Measurements from ENCODE around the gene ABHD14A. TPM values are rescaled to one million over a fixed set of nuclear protein-coding genes. Genes with fewer than 3 reads are reported as not detected.
"Not testable (repeated sequence)": the region's sequence is repeated elsewhere in the genome, so short reads cannot be mapped to it uniquely, and the experiment has no call there.

Gene ABHD14A
- polyA plus RNA-seq, 1 donor, result 16.1 TPM

DNA sequence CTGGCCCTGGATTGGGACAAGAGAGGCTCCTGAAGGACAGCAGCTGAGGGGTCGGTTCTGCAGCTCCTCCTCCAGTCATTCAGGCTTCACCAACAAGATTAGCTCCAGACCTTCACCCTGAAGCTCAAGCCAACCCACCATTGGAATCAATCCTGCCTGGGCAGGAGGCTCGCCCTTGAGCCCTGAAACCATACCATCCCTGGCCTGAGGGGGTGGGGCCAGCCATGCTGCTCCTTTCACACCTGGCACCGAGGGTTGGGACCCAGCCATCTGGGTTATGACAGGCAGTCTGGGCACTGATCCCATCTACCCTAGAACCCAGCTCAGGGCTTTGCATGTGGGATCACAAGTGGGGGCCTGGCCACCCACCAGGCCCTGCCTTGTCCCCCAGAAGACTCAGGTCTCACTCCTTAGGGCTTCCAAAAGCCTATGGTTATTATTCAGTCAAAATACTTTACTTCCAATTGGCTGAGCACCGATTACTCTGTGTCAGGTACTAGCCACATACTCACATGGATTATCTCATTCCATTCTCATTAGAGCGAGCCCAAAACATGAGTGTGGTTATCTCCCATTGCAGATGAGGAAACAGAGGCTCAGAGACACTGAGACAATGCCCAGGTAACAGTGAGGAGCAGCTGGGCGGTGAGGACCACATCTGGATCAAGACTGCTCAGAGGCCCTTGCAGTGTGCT, 4.1 kb upstream of the ABHD14A start:
- DNase-seq (ENCODE audit: low read depth), result no peak

GRCh38 chr3:51971350-51971749, 3.5 kb upstream of the ABHD14A start:
- no peak for DNase-seq (ENCODE audit: low read depth)

DNA sequence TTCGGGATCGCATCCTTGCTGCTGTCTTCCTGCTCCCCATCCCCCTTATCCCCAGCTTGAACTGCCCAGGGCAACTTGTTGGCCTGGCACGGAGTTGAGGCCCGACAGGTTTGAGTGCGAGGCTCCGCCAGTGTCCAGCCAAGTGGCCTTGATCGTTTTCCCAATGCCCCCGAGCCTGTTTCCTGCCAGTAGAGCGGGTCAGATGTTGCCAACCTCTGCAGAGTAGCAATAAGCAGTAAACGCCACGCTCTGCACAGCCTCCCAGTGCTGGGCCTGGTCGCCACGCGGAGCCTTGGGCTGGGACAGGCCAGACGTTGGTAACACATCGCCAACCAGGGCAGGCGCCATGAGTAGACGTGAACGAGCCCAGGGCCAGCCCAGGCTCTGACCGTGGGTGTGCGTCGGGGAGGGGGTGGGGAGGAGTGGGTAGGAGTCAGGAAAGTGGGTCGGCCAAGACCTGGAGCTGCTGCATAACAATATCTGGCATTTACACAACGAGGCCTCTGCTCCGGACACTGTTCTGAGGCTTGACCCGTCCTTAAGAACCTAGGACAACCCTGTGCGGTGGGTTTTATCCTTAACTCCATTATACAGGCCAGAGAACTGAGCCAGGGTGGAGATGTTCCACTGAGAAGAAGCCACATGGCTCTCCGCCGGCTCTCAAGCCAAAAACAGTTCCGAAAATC, 444 bp upstream of the ABHD14A start:
- DNase-seq (ENCODE audit: low read depth), result no peak

GRCh38 chr3:51975852-51976549, 1.1 kb downstream of the ABHD14A start:
- no peak for DNase-seq (ENCODE audit: low read depth)

DNA sequence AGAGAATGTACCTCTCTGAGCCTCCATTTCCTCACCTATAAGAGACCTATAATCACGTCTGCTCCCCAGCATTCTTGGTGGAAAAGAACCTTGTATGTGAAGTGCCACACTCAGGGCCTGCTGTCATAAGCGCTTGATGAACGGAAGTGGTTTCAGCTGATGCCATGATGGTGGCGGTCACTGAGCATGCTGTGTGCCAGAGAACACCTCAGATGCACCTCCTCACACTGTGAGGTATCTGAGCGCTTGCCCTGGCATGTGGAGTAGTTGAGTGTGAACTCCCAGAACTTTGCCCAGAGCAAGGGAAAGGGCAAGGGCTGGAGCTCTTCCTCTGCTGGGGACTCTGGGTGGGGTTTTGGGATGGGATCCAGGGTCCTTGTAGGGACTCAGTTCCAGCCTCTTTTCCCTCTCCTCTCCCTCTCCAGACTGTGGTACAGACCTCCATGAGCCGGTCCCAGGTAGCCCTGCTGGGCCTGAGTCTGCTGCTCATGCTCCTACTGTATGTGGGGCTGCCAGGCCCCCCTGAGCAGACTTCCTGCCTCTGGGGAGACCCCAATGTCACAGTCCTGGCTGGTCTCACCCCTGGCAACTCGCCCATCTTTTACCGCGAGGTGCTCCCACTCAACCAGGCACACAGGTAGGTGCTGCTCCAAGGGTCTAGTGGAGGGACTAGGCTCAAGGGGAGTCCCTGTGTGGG, 2.7 kb downstream of the ABHD14A start:
- DNase-seq (ENCODE audit: low read depth), result no peak

- no peak for DNase-seq (ENCODE audit: low read depth)
Measured at GRCh38 chr3:51978143-51978502, 3.3 kb downstream of the ABHD14A start.

GRCh38 chr3:51980253-51980652, 5.4 kb downstream of the ABHD14A start:
- DNase-seq (ENCODE audit: low read depth), result no peak

DNA sequence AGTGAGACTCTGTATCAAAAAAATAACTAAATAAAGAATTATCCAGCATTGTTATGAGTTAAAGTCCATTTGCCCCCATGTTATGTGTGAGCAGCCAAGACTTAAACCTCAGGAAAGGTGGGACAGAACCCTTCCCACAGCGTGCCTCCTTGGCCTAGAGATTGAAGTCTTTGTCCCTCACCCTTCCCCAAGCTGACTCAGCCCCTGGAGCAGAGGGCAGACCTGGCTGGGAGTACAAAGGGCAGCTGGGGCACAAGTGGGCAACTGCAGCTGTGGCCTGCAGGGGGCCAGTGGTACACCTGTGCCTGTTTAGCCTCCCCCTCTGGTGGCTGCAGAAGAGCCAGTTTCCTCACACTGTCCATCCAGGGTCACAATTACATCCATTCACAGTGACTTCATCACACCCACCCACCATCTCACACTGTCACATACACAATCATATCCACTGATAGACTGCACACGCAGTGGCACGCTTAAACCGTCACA, 7.5 kb downstream of the ABHD14A start:
- DNase-seq (ENCODE audit: low read depth), result no peak

GRCh38 chr3:51982838-51983577, 8.1 kb downstream of the ABHD14A start, which contains the start of gene ACY1:
ACY1 (plus strand) TSS chr3:51983535; CDS start chr3:51984065, 530 bp downstream.
- DNase-seq (ENCODE audit: low read depth), result no peak

DNA sequence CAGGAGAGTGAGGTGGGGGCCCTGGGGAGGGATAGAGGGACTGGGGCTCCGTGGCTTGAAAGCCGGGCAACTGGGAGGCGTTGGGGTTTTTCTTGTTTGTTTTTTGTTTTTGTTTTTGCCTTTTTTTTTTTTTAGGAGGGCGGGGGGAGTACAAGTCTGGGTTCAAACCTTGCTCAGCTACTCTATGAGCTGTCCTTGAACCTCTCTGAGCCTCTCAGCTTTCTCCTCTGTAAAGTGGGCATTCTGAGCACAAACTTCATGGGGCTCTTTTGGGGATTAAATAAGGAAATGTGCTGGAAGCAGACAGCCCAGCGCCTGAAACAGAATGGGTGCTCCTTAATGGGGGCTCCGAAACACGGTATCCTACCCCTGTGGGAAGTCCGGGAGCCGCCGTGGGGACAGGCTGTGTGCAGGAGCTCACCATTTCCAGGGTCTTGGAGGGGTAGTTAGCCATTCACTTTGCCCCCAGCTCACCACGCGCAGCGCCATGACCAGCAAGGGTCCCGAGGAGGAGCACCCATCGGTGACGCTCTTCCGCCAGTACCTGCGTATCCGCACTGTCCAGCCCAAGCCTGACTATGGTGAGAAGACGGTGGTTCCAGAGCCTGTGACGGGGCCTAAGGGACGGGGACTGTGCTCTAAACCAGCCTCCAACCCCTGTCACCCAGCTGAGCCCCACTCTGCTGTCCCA, 8.9 kb downstream of the ABHD14A start:
- no peak for DNase-seq (ENCODE audit: low read depth)

- DNase-seq (ENCODE audit: low read depth), result no peak
Measured at GRCh38 chr3:51984269-51984647, 9.4 kb downstream of the ABHD14A start.

DNA sequence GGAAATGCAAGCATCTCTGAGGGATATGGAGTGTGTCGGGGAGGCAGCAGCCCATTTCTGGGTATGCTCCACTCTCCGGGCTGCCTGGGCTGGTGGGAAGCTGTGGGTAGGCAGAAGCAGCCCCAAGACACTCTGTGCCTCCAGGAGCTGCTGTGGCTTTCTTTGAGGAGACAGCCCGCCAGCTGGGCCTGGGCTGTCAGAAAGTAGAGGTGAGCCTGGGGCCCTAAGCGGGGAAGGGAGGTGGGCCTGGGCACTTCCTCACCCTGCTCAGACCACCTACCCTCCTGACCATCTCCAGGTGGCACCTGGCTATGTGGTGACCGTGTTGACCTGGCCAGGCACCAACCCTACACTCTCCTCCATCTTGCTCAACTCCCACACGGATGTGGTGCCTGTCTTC, 10.2 kb downstream of the ABHD14A start:
- no peak for DNase-seq (ENCODE audit: low read depth)

DNA sequence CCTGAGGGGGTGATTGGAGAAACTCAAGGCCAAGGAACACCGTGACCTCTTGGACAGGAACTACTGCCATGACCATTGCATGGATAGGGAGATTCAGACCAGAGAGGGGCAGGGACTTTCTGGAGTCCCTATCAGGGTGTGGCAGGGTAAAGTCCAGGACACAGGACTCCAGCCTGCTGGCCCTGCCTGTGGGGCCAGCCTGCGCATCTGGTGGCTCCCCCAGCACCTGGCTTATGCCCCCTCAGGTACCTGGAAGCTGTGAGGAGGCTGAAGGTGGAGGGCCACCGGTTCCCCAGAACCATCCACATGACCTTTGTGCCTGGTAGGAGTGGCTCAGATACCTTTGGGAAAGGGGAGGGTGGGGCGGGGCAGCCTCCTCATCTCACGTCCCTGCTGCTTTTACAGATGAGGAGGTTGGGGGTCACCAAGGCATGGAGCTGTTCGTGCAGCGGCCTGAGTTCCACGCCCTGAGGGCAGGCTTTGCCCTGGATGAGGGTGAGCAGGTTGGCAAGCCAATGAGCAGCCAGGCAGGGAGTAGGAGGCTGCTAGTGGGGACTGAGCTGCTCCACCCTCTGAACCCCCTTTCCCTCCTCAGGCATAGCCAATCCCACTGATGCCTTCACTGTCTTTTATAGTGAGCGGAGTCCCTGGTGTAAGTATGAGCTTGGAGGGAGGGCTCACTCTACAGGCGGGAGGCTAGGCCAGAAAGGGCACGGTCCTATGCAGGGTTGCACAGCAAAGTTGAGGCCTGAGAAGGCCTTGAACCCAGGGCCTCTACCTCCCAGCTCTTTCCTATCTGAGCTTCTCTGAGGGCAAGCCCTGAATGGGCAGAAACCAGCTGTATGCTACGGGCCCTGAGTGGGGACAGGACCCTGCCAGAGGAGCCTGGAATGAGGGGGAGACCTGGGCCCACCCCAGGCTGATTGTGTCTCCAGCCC, 11.4 kb downstream of the ABHD14A start:
- DNase-seq (ENCODE audit: low read depth), result no peak

DNA sequence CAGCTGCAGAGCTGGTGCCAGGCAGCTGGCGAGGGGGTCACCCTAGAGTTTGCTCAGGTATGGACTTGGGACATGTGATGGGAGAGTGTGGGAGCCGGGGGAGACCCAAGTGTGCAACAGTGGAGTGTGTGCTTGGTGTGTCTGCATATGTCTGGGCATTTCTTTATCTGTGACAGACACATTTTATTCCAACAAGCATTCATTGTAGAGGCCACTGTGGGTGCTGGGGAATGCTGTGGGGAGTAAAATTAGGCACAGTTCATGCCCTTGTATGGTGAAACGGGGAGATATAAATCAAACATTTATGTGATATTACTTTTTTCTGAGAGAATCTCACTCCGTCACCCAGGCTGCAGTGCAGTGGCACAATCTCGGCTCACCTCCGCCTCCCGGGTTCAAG, 12.7 kb downstream of the ABHD14A start:
- no peak for DNase-seq (ENCODE audit: low read depth)

DNA sequence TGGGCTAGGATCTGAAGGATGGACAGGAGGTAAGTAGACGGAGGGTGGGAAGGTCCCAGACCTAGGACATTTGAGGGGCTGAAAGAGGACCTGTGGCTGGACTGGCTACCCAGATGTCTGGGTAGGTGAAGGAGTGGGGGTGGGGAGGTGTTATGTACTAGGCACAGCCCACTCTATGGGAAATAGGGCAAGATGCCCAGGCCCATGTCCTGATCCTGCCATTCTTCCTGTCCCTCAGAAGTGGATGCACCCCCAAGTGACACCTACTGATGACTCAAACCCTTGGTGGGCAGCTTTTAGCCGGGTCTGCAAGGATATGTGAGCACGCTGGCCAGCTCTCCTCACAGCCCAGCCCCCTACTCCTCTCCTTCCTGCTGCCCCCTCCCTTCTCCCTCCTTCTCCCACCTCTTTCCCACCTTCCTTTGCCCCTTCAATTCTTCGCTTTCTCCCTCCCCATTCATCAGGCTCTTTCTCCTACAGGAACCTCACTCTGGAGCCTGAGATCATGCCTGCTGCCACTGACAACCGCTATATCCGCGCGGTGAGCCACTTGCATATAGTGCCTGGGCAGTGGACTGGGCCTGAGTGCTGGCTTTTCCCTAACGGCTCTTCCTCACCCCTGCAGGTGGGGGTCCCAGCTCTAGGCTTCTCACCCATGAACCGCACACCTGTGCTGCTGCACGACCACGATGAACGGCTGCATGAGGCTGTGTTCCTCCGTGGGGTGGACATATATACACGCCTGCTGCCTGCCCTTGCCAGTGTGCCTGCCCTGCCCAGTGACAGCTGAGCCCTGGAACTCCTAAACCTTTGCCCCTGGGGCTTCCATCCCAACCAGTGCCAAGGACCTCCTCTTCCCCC, 13.7 kb downstream of the ABHD14A start:
- no peak for DNase-seq (ENCODE audit: low read depth)

GRCh38 chr3:51990501-51990971, 15.7 kb downstream of the ABHD14A start:
- DNase-seq (ENCODE audit: low read depth), result not testable (repeated sequence)

DNA sequence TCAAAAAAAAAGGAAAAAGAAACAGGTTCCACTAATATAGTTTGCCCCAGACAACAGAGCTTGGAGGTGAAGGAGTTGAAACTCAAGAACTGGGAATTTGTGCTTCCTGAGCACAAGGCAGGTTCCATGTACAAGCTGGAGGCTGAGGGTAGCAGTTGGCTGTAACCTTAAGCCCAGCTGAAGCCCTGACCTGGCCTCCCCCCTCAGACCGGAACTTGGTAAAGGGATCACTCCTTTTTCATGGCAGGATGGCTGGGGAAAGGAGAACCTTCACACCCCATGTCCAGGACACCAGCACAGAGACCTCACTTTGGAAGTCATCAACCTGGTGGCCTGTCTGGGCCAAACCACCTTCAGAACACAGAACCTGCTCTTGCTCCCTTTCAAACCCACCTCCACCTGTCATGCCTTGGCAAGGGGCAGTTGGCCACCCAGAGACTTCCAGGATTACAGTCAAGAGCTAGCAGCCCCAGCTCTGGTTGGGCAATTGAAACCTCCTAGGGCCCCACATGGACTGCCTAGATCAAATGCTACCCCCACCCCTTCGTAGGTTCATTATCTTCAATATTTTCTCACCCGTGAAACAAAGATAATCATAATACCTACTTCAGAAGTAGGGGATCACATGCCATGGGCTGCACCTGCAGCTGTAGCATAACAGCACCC, 17.3 kb downstream of the ABHD14A start:
- DNase-seq (ENCODE audit: low read depth), result no peak

DNA sequence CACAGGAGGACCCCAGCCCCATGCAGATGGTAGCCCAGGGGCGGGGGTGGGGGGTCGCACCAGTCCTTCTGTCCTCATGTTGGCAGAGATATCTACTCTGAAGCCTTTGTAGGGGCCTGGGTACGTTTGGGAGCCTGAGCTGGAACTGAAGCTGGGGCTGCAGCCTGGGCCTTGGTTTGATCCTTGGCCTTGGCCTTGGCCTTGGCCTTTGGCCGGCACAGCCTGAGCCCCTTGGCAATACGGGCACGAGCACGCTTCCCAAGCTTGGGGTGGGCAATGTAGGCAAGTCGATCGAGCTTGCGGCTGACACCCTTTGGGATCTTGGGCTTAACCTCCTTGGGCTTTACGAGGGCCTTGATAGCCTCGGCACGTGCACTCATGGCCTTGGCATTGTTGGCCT, 18.8 kb downstream of the ABHD14A start:
- DNase-seq (ENCODE audit: low read depth), result not testable (repeated sequence)

Data from forelimb muscle (tissue), 1 donor.